Natural killer cell (primary cell): ENCODE data around the gene LMNTD2. TPM values are rescaled to one million over a fixed set of nuclear protein-coding genes. Genes with fewer than 3 reads are reported as not detected.

Source experiments
- ATAC-seq, 3 donors: fragments of 150-1000 bp in 2 of 3; fragments of 200-7000 bp in 1 of 3; cut with Tn5 transposase; 1 replicate in 1 of 3; 2 replicates in 2 of 3; pipeline ENCODE4 v1.10.0; 2021; ENCODE audit warnings: mild to moderate bottlenecking in 2 of 3, moderate library complexity in 2 of 3
- DNase-seq, 2 donors: peaks; one replicate each; pipeline versions ENCODE4 v3.0.0 to v3.0.0-alpha.2; 2013 to 2021; ENCODE audit warnings: mixed read lengths in 1 of 2
- H3K27ac ChIP-seq: one replicate; pipeline ENCODE4 v1.5.1; 2013; ENCODE audit warnings: mild to moderate bottlenecking, low read length
- H3K27me3 ChIP-seq: one replicate; pipeline ENCODE4 v1.6.1; 2013; ENCODE audit warnings: low read length; ENCODE audit not compliant: control insufficient read depth, insufficient read depth
- H3K36me3 ChIP-seq: one replicate; pipeline ENCODE4 v1.6.1; 2013; ENCODE audit warnings: low read length; ENCODE audit not compliant: control insufficient read depth, insufficient read depth
- H3K4me1 ChIP-seq: one replicate; pipeline ENCODE4 v1.6.1; 2013; ENCODE audit warnings: low read length; ENCODE audit not compliant: control insufficient read depth, insufficient read depth
- H3K4me3 ChIP-seq: one replicate; pipeline ENCODE4 v1.5.1; 2013; ENCODE audit warnings: low read length
- H3K9me3 ChIP-seq: one replicate; pipeline ENCODE4 v1.6.1; 2013; ENCODE audit warnings: low read length; ENCODE audit not compliant: control insufficient read depth, insufficient read depth
- H3K27ac Mint-ChIP-seq, 2 donors: one replicate each; pipeline ENCODE4 v1.8.0; 2022; ENCODE audit warnings: mild to moderate bottlenecking in 2 of 2, mixed read lengths in 2 of 2, moderate library complexity in 1 of 2
- H3K27me3 Mint-ChIP-seq, 2 donors: one replicate each; pipeline ENCODE4 v1.8.0; 2022; ENCODE audit warnings: low read depth in 2 of 2, mixed read lengths in 2 of 2
- H3K36me3 Mint-ChIP-seq: one replicate; pipeline ENCODE4 v1.8.0; 2022; ENCODE audit warnings: mixed read lengths
- H3K4me1 Mint-ChIP-seq, 2 donors: one replicate each; pipeline ENCODE4 v1.8.0; 2022; ENCODE audit warnings: mixed read lengths in 2 of 2
- H3K4me3 Mint-ChIP-seq: one replicate; pipeline ENCODE4 v1.8.0; 2022; ENCODE audit warnings: mild to moderate bottlenecking, moderate library complexity, mixed read lengths
- H3K9me3 Mint-ChIP-seq, 2 donors: one replicate each; pipeline ENCODE4 v1.8.0; 2022; ENCODE audit warnings: mixed read lengths in 2 of 2
- CTCF ChIP-seq: fragments of 200-600 bp; IDR thresholded peaks from one replicate; pipeline ENCODE4 v1.8.0; 2022; ENCODE audit warnings: antibody characterized with exemption
- WGBS: methylation state at CpG from one replicate; pipeline ENCODE4 v1.1.7; 2013; ENCODE audit warnings: missing lambda C conversion rate; ENCODE audit not compliant: insufficient coverage; 5-methylcytosine and 5-hydroxymethylcytosine counted together
- intact Hi-C: fragments of 100-400 bp; cut with micrococcal nuclease; formaldehyde crosslinking; loops from one replicate; pipeline ENCODE4 v1.14.2; 2022
- total RNA-seq, 4 donors: library from RNA; stranded (reverse); fragments of 120-200 nt in 1 of 4; gene quantifications; one replicate each; pipeline versions ENCODE4 v1.2.3 to v1.2.4, GENCODE V29; 2013 to 2022

LMNTD2 gene
- total RNA-seq, 3 donors from 2014 or later (not counting 1 experiment from before 2014, with no cell fraction given): 3.5 to 5.2 (median 5.0) TPM

GRCh38 chr11:533586-534395 is 26.7 kb downstream of the LMNTD2 start:
- peaks cover 11% of the 10 kb centered on the region for H3K36me3 ChIP-seq
- peaks cover 37% of the 10 kb centered on the region for H3K4me1 ChIP-seq
- DNase-seq: no peak
- H3K27me3 Mint-ChIP-seq: no peaks in the 10 kb centered on the region
- H3K27ac ChIP-seq: no peak overlapping the region
- peaks cover 0 to 25% of the 10 kb centered on the region in 2 donors for H3K4me1 Mint-ChIP-seq
- H3K27me3 ChIP-seq: no peaks in the 10 kb centered on the region
- no peak overlapping the region for H3K4me3 Mint-ChIP-seq
- WGBS: 97% methylated on average over 37 of the region's 37 CpGs
- intact Hi-C loops: no loop called here
- no peak for TF ChIP-seq CTCF
- no peak for ATAC-seq
- no peaks in the 10 kb centered on the region for H3K36me3 Mint-ChIP-seq
- no peaks in the 10 kb centered on the region for H3K9me3 Mint-ChIP-seq
- no peak overlapping the region for H3K27ac Mint-ChIP-seq
- H3K4me3 ChIP-seq: no peak overlapping the region
- H3K9me3 ChIP-seq: no peaks in the 10 kb centered on the region

- no peak overlapping the region for H3K27ac ChIP-seq
- no peak for ATAC-seq
- 97% methylated on average over 33 of the region's 33 CpGs for WGBS
Measured at GRCh38 chr11:532986-533585, 27.5 kb downstream of the LMNTD2 start.

GRCh38 chr11:532527-532985 is 28.0 kb downstream of the LMNTD2 start:
- H3K36me3 ChIP-seq: peaks cover 11% of the 10 kb centered on the region
- H3K9me3 Mint-ChIP-seq: no peaks in the 10 kb centered on the region
- H3K27ac Mint-ChIP-seq: no peak overlapping the region
- no peak for TF ChIP-seq CTCF
- no peak overlapping the region for H3K4me3 ChIP-seq
- DNase-seq: no peak
- H3K4me1 Mint-ChIP-seq: peaks cover 0 to 18% of the 10 kb centered on the region in 2 donors
- no peak overlapping the region for H3K4me3 Mint-ChIP-seq
- H3K27me3 Mint-ChIP-seq: no peaks in the 10 kb centered on the region
- 95% methylated on average over 23 of the region's 23 CpGs for whole genome bisulfite sequencing
- no peaks in the 10 kb centered on the region for H3K27me3 ChIP-seq
- no peaks in the 10 kb centered on the region for H3K9me3 ChIP-seq
- ATAC-seq: no peak
- H3K27ac ChIP-seq: no peak overlapping the region
- H3K4me1 ChIP-seq: peaks cover 26% of the 10 kb centered on the region
- intact Hi-C loops: no loop called here
- no peaks in the 10 kb centered on the region for H3K36me3 Mint-ChIP-seq

More at GRCh38 chr11:532986-533585, 27.5 kb downstream of the LMNTD2 start:
- Mint-ChIP-seq H3K4me1 (peaks cover 0 to 24% of the 10 kb centered on the region in 2 donors), H3K9me3 (no peaks in the 10 kb centered on the region), H3K27me3 (no peaks in the 10 kb centered on the region), H3K36me3 (no peaks in the 10 kb centered on the region), H3K27ac (no peak overlapping the region), H3K4me3 (no peak overlapping the region)
- DNase-seq: no peak
- no peaks in the 10 kb centered on the region for H3K9me3 ChIP-seq
- intact Hi-C loops: no loop called here
- peaks cover 11% of the 10 kb centered on the region for H3K36me3 ChIP-seq
- no peaks in the 10 kb centered on the region for H3K27me3 ChIP-seq
- no peak overlapping the region for H3K4me3 ChIP-seq
- TF ChIP-seq CTCF: no peak
- H3K4me1 ChIP-seq: peaks cover 31% of the 10 kb centered on the region
